HL-60 (cell line): ENCODE results near the gene PTPRU.

Source experiments
- DNase-seq, 2 experiments: peaks; one replicate each; pipeline ENCODE4 v3.0.0-alpha.2; 2010 to 2020; ENCODE audit warnings: low read depth in 1 of 2, low spot score in 1 of 2
- H3K27ac ChIP-seq: fragments of 250-450 bp; sonication (Bioruptor Pico); replicated peaks from 2 replicates; pipeline ENCODE4 v1.5.1; 2020; ENCODE audit warnings: mild to moderate bottlenecking, moderate library complexity
- H3K27me3 ChIP-seq: fragments of 250-450 bp; sonication (Bioruptor Pico); 2 replicates; pipeline ENCODE4 v1.5.1; 2021; ENCODE audit warnings: mild to moderate bottlenecking, moderate library complexity; ENCODE audit not compliant: insufficient read depth, poor library complexity, severe bottlenecking
- H3K4me3 ChIP-seq: replicated peaks from 2 replicates; pipeline ENCODE4 v1.5.1; 2011; ENCODE audit warnings: mild to moderate bottlenecking, control low read depth, low read length; ENCODE audit not compliant: insufficient read depth
- GABPA ChIP-seq: IDR thresholded peaks from 2 replicates; pipeline ENCODE4 v1.6.1; 2012; ENCODE audit warnings: low read depth
- POLR2AphosphoS5 ChIP-seq: IDR thresholded peaks from 2 replicates; pipeline ENCODE4 v1.6.1; 2012; ENCODE audit warnings: low read depth
- SPI1 ChIP-seq: IDR thresholded peaks from 2 replicates; pipeline ENCODE4 v1.6.1; 2012; ENCODE audit warnings: low read depth, mild to moderate bottlenecking, borderline replicate concordance
- TF ChIP-seq, protein P1 (sequence below): IDR thresholded peaks from one replicate; pipeline ENCODE4 v1.5.1; 2011; ENCODE audit warnings: low read length, control low read depth, inconsistent platforms; ENCODE audit not compliant: insufficient read depth
- TF ChIP-seq, protein P2 (sequence below): IDR thresholded peaks from 2 replicates; pipeline ENCODE4 v1.6.1; 2012; ENCODE audit warnings: low read depth; ENCODE audit not compliant: insufficient replicate concordance

PTPRU gene

DNA sequence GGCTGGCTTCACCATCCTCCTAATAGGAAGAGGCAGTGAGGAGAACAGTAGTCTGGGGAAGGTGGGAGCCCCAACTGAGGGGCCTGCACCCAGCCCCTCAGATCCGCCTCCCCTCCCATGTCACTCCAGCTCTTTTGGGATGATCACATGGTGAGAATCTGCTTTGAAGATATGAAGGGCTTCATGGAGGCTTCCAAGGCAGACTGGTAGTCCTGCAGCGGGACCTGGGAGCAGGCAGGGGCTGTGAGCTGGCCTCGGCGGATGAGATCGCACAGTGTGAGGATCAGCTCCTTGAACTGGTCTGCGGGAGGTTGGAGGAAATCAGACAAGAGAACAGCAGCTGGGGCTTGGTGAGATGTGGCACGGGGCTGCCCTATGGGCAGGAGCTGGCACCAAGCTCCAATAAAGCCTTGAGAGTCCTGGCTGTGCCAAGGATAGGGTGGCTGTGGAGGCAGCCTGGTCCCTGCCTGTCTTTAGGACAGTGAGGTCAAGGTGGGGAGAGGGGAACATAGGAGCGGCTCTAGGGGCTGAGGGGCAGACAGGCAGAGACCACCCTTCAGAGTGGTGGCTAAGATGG is 42.4 kb upstream of the PTPRU start:
- no peaks in the 10 kb centered on the region for H3K27me3 ChIP-seq
- TF ChIP-seq, protein P1, sequence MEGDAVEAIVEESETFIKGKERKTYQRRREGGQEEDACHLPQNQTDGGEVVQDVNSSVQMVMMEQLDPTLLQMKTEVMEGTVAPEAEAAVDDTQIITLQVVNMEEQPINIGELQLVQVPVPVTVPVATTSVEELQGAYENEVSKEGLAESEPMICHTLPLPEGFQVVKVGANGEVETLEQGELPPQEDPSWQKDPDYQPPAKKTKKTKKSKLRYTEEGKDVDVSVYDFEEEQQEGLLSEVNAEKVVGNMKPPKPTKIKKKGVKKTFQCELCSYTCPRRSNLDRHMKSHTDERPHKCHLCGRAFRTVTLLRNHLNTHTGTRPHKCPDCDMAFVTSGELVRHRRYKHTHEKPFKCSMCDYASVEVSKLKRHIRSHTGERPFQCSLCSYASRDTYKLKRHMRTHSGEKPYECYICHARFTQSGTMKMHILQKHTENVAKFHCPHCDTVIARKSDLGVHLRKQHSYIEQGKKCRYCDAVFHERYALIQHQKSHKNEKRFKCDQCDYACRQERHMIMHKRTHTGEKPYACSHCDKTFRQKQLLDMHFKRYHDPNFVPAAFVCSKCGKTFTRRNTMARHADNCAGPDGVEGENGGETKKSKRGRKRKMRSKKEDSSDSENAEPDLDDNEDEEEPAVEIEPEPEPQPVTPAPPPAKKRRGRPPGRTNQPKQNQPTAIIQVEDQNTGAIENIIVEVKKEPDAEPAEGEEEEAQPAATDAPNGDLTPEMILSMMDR = no peak
- no peak for TF ChIP-seq GABPA
- TF ChIP-seq POLR2AphosphoS5 = no peak
- TF ChIP-seq, protein P2, sequence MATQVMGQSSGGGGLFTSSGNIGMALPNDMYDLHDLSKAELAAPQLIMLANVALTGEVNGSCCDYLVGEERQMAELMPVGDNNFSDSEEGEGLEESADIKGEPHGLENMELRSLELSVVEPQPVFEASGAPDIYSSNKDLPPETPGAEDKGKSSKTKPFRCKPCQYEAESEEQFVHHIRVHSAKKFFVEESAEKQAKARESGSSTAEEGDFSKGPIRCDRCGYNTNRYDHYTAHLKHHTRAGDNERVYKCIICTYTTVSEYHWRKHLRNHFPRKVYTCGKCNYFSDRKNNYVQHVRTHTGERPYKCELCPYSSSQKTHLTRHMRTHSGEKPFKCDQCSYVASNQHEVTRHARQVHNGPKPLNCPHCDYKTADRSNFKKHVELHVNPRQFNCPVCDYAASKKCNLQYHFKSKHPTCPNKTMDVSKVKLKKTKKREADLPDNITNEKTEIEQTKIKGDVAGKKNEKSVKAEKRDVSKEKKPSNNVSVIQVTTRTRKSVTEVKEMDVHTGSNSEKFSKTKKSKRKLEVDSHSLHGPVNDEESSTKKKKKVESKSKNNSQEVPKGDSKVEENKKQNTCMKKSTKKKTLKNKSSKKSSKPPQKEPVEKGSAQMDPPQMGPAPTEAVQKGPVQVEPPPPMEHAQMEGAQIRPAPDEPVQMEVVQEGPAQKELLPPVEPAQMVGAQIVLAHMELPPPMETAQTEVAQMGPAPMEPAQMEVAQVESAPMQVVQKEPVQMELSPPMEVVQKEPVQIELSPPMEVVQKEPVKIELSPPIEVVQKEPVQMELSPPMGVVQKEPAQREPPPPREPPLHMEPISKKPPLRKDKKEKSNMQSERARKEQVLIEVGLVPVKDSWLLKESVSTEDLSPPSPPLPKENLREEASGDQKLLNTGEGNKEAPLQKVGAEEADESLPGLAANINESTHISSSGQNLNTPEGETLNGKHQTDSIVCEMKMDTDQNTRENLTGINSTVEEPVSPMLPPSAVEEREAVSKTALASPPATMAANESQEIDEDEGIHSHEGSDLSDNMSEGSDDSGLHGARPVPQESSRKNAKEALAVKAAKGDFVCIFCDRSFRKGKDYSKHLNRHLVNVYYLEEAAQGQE = no peak
- no peak overlapping the region for H3K4me3 ChIP-seq
- no peak for DNase-seq
- H3K27ac ChIP-seq = no peak overlapping the region

DNA sequence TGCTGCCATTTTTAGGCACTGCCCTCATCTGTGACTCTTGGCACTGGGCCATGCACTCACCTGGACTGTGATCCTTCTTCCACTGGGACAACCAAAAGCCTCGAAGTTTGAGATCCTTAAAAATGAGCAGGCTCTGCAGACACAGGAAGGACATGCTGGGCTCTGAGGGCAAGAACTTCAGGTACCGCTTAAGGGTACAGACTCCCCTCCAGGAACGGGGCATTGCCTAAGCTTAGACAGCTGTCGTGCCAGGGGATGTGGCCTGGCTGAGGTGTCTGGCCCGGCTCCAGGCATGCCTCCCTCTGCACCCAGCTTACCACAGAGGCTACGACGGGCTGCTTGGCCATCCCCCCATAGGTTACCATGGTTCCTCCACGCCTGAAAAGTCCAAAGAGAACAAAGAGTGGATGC is 40.4 kb upstream of the PTPRU start:
- Histone ChIP-seq H3K27me3 (no peaks in the 10 kb centered on the region), H3K4me3 (no peak overlapping the region), H3K27ac (no peak overlapping the region)
- TF ChIP-seq SPI1 (no peak), POLR2AphosphoS5 (peak; percentile 74; the same call in 1 of the 2 replicates)
- peak in 1 of 2 experiments; percentile 69 for DNase-seq

DNA sequence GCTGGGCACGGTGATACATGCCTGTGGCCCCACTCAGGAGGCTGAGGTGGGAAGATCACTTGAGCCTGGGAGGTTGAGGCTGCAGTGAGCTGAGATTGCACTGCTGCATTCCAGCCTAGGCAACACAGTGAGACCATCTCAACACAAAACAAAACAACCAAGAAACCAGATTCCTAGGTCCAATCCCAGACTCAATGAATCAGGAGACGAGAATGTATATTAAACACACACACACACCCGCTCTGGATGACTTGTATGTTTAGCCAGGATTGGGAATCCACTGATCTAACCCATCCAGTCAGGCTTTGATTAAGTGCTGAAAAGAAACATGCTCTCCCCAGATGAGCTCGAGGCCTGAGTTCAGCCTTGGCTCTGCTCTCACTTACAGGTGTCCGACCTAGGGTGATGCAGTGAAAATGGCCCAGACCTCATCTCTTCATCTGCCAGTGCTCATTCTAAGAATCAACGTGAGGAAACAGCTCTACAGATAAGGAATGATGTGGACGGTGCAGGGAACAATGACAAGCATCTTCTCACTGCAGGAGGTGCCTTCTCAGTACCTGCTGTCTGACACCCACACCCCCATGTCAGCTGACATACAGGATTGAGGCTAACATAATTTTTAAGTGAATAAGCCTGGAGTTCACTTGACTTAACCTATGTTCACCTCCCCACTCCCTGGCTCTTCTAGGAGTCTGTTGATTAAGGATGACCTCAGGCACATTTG is 39.3 kb upstream of the PTPRU start:
- Histone ChIP-seq H3K4me3 (no peak overlapping the region), H3K27ac (no peak overlapping the region), H3K27me3 (no peaks in the 10 kb centered on the region)
- DNase-seq = no peak
- TF ChIP-seq GABPA (no peak), POLR2AphosphoS5 (no peak), SPI1 (no peak)
- TF ChIP-seq, protein P1 = no peak
- TF ChIP-seq, protein P2 = no peak

DNA sequence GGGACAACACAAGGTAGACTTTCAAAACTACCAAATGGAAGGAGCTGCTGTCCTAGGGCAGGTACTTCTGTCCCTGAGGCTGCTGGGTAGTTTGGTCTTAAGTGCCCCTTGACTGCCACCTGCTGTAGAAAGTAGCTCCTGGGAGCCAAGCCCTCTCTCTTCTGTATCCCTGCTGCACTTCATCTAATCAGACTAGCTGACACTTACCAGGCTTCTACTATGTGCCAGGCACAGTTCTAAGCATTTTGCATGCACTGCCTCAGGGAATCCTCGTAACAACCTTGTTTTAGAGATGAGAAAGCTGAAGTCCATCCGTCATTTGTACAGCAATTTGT is 38.8 kb upstream of the PTPRU start:
- Histone ChIP-seq H3K27ac (no peak overlapping the region), H3K27me3 (no peaks in the 10 kb centered on the region), H3K4me3 (no peak overlapping the region)
- TF ChIP-seq, protein P2 = no peak
- TF ChIP-seq, protein P1 = peak; percentile 40
- TF ChIP-seq GABPA = no peak
- no peak for TF ChIP-seq SPI1
- TF ChIP-seq POLR2AphosphoS5 = no peak
- DNase-seq = peak in 1 of 2 experiments; percentile 59
